H1 (cell line): ENCODE results near the gene DIP2B. TPM values are rescaled to one million over a fixed set of nuclear protein-coding genes. Genes with fewer than 3 reads are reported as not detected.
"Not testable (repeated sequence)": the region's sequence is repeated elsewhere in the genome, so short reads cannot be mapped to it uniquely, and the experiment has no call there.

Experiments used
- CTCF ChIA-PET: fragments of 300-600 bp; sonication (Branson Sonifier 250); formaldehyde crosslinking; loops from one replicate; lab custom pipeline; 2021; ENCODE audit not compliant: partially characterized antibody; lab: Charles Lee
- POLR2A ChIA-PET: fragments of 300-600 bp; sonication (Branson Sonifier 250); formaldehyde crosslinking; loops from one replicate; lab custom pipeline; 2021; ENCODE audit warnings: inconsistent platforms; ENCODE audit not compliant: partially characterized antibody; lab: Charles Lee
- DNase-seq, 2 experiments: peaks; one replicate each; pipeline versions ENCODE4 v3.0.0 to v3.0.0-alpha.2; 2010 to 2022; ENCODE audit warnings: low spot score in 2 of 2, low read depth in 1 of 2, mixed read lengths in 1 of 2
- FAIRE-seq: peaks from 2 replicates; lab custom pipeline; 2011; peaks lifted over from hg19 to GRCh38; lab: Jason Lieb, UNC
- H2AFZ ChIP-seq: 2 replicates; pipeline ENCODE4 v1.8.1; 2012; ENCODE audit warnings: low read length, inconsistent platforms
- H2AK5ac ChIP-seq: 2 replicates; pipeline ENCODE4 v1.6.1; 2013; ENCODE audit warnings: low read depth, low read length
- H2BK120ac ChIP-seq: replicated peaks from 2 replicates; pipeline ENCODE3; 2013; ENCODE audit warnings: low read depth, low read length, inconsistent platforms
- H2BK12ac ChIP-seq: 2 replicates; pipeline ENCODE4 v1.6.1; 2013; ENCODE audit warnings: low read depth, low read length
- H2BK15ac ChIP-seq: 2 replicates; pipeline ENCODE4 v1.6.1; 2013; ENCODE audit warnings: low read length
- H2BK20ac ChIP-seq: 2 replicates; pipeline ENCODE4 v1.6.1; 2013; ENCODE audit warnings: low read length
- H2BK5ac ChIP-seq: 2 replicates; pipeline ENCODE4 v1.6.1; 2013; ENCODE audit warnings: low read depth, low read length
- H3K14ac ChIP-seq: 2 replicates; pipeline ENCODE4 v1.6.1; 2013; ENCODE audit warnings: inconsistent platforms; ENCODE audit not compliant: insufficient read length
- H3K18ac ChIP-seq: 2 replicates; pipeline ENCODE4 v1.6.1; 2013; ENCODE audit warnings: low read length; ENCODE audit errors: extremely low read depth
- H3K23ac ChIP-seq: 2 replicates; pipeline ENCODE4 v1.6.1; 2013; ENCODE audit warnings: inconsistent platforms; ENCODE audit not compliant: insufficient read length
- H3K23me2 ChIP-seq: 2 replicates; pipeline ENCODE4 v1.6.1; 2013; ENCODE audit warnings: low read depth, low read length
- H3K27ac ChIP-seq: 2 replicates; pipeline ENCODE4 v1.6.1; 2011; ENCODE audit warnings: low read depth, low read length, inconsistent platforms
- H3K27me3 ChIP-seq, 4 experiments: replicated peaks in 1 of 4; 1 replicate in 1 of 4; 2 replicates in 3 of 4; pipeline versions ENCODE4 v1.6.1 to v1.8.1; 2011 to 2013; ENCODE audit warnings: low read length in 3 of 4, mild to moderate bottlenecking in 3 of 4, inconsistent platforms in 2 of 4, mixed read lengths in 2 of 4, moderate library complexity in 1 of 4; ENCODE audit not compliant: control insufficient read depth in 3 of 4, insufficient read depth in 3 of 4; ENCODE audit errors: extremely low read depth in 1 of 4
- H3K36me3 ChIP-seq, 4 experiments: 2 replicates each; pipeline versions ENCODE4 v1.6.1 to v1.8.1; 2011 to 2013; ENCODE audit warnings: mild to moderate bottlenecking in 4 of 4, low read length in 3 of 4, moderate library complexity in 2 of 4, control low read depth in 1 of 4, inconsistent platforms in 1 of 4; ENCODE audit not compliant: insufficient read depth in 4 of 4, control insufficient read depth in 2 of 4
- H3K4ac ChIP-seq: replicated peaks from 2 replicates; pipeline ENCODE3; 2013; ENCODE audit warnings: low read length, low read depth, mixed read lengths, inconsistent platforms; ENCODE audit not compliant: insufficient read length
- H3K4me1 ChIP-seq, 4 experiments: replicated peaks in 1 of 4; 1 replicate in 1 of 4; 2 replicates in 3 of 4; pipeline versions ENCODE4 v1.6.1 to v1.8.1; 2011 to 2013; ENCODE audit warnings: low read length in 3 of 4, inconsistent platforms in 2 of 4, mixed read lengths in 1 of 4; ENCODE audit not compliant: insufficient read depth in 4 of 4, control insufficient read depth in 3 of 4
- H3K4me2 ChIP-seq, 2 experiments: 2 replicates each; pipeline versions ENCODE4 v1.6.1 to v1.8.1; 2011 to 2013; ENCODE audit warnings: low read depth in 2 of 2, low read length in 2 of 2, control low read depth in 1 of 2, inconsistent platforms in 1 of 2, mild to moderate bottlenecking in 1 of 2; ENCODE audit not compliant: insufficient read depth in 1 of 2
- H3K4me3 ChIP-seq, 4 experiments: fragments of 200-600, 300-600 bp in 1 of 4; sonication (generic), shearing (Covaris generic), sonication (Bioruptor Twin) in 1 of 4; 2 replicates each; pipeline versions ENCODE4 v1.5.1 to v1.8.1; 2011 to 2016; ENCODE audit warnings: low read length in 4 of 4, low read depth in 3 of 4, control low read depth in 2 of 4, inconsistent platforms in 2 of 4, mild to moderate bottlenecking in 2 of 4, mixed read lengths in 1 of 4, moderate library complexity in 1 of 4; ENCODE audit not compliant: insufficient read depth in 2 of 4; ENCODE audit errors: extremely low read depth in 1 of 4
- H3K56ac ChIP-seq: replicated peaks from 2 replicates; pipeline ENCODE3; 2013; ENCODE audit warnings: low read depth, mild to moderate bottlenecking, mixed read lengths, low read length, inconsistent platforms; ENCODE audit not compliant: insufficient read length
- H3K79me1 ChIP-seq: 2 replicates; pipeline ENCODE4 v1.6.1; 2013; ENCODE audit warnings: low read depth, low read length, control low read depth
- H3K79me2 ChIP-seq, 2 experiments: 2 replicates each; pipeline versions ENCODE4 v1.6.1 to v1.8.1; 2012 to 2013; ENCODE audit warnings: low read length in 2 of 2, mild to moderate bottlenecking in 2 of 2, inconsistent platforms in 1 of 2; ENCODE audit not compliant: insufficient read depth in 2 of 2, control insufficient read depth in 1 of 2
- H3K9ac ChIP-seq, 4 experiments: replicated peaks in 1 of 4; 1 replicate in 1 of 4; 2 replicates in 3 of 4; pipeline versions ENCODE4 v1.6.1 to v1.8.1; 2011 to 2013; ENCODE audit warnings: low read depth in 3 of 4, low read length in 3 of 4, control low read depth in 2 of 4, mild to moderate bottlenecking in 2 of 4, moderate library complexity in 2 of 4, inconsistent platforms in 1 of 4; ENCODE audit errors: extremely low read depth in 1 of 4
- H3K9me3 ChIP-seq, 2 experiments: 2 replicates each; pipeline versions ENCODE4 v1.6.1 to v1.8.1; 2012 to 2013; ENCODE audit warnings: mild to moderate bottlenecking in 2 of 2, moderate library complexity in 2 of 2, control low read depth in 1 of 2, inconsistent platforms in 1 of 2, low read depth in 1 of 2, low read length in 1 of 2, mixed read lengths in 1 of 2; ENCODE audit not compliant: insufficient read depth in 2 of 2
- H4K20me1 ChIP-seq, 2 experiments: replicated peaks in 1 of 2; 2 replicates each; pipeline versions ENCODE3 to v1.8.1; 2011 to 2013; ENCODE audit warnings: inconsistent platforms in 2 of 2, low read length in 2 of 2, mild to moderate bottlenecking in 1 of 2; ENCODE audit not compliant: insufficient read depth in 2 of 2, control insufficient read depth in 1 of 2
- H4K5ac ChIP-seq: 2 replicates; pipeline ENCODE4 v1.6.1; 2013; ENCODE audit warnings: low read length, low read depth, mixed read lengths, inconsistent platforms; ENCODE audit not compliant: insufficient read length
- H4K8ac ChIP-seq: 2 replicates; pipeline ENCODE4 v1.8.0; 2013; ENCODE audit warnings: mild to moderate bottlenecking, moderate library complexity, low read length, inconsistent platforms; ENCODE audit not compliant: insufficient read depth; ENCODE audit errors: extremely low read depth
- H4K91ac ChIP-seq: replicated peaks from 2 replicates; pipeline ENCODE3; 2013; ENCODE audit warnings: low read length, mixed read lengths, inconsistent platforms; ENCODE audit not compliant: insufficient read length
- WGBS, 2 experiments: shearing (Covaris generic) in 1 of 2; methylation state at CpG; one replicate each; pipeline versions ENCODE4 v1.1.6 to v1.1.7; 2013 to 2015; ENCODE audit warnings: low lambda C conversion rate in 2 of 2, mixed read lengths in 2 of 2, inconsistent platforms in 1 of 2, low coverage in 1 of 2, missing lambda C conversion rate in 1 of 2; ENCODE audit not compliant: insufficient replicate concordance in 2 of 2, insufficient coverage in 1 of 2, insufficient read length in 1 of 2; ENCODE audit errors: extremely low coverage in 1 of 2, missing lambda C conversion rate in 1 of 2; 5-methylcytosine and 5-hydroxymethylcytosine counted together
- polyA plus RNA-seq, 7 experiments: library from polyadenylated mRNA; depleted of rRNA in 3 of 7; stranded (reverse) in 5 of 7; unstranded in 2 of 7; fragments of >200 nt in 5 of 7; fragments of 200-250 nt in 2 of 7; gene quantifications; 1 replicate in 5 of 7; 2 replicates in 1 of 7; 4 replicates in 1 of 7; pipeline versions ENCODE4 v1.2.1 to v1.2.3, GENCODE V29; 2011 to 2013; ENCODE audit warnings: missing spikeins in 2 of 7, mixed read lengths in 2 of 7
- total RNA-seq: library from RNA; stranded (reverse); fragmentation: NEBNext Ultra II Directional; extraction: Animal tissue kit (Norgen Biotek cat#: 25700); gene quantifications from 2 replicates; pipeline ENCODE4 v1.2.1, GENCODE V29; 2021

Gene DIP2B
- total and polyA plus RNA-seq, 2 of the 8 experiments (the other 6 are each of a cell fraction or from before 2014, with no cell fraction given) = 11.1 to 29.6 TPM

GRCh38 chr12:50556796-50557195 is 52.0 kb downstream of the DIP2B start:
- H3K9me3 ChIP-seq, H3K4me3 ChIP-seq, H2BK12ac ChIP-seq, H3K27ac ChIP-seq, H3K36me3 ChIP-seq, H2BK15ac ChIP-seq, H3K14ac ChIP-seq, FAIRE-seq, H3K4ac ChIP-seq, H4K20me1 ChIP-seq, H3K23ac ChIP-seq, H4K5ac ChIP-seq, H3K4me2 ChIP-seq, H3K23me2 ChIP-seq, H4K8ac ChIP-seq, H2AK5ac ChIP-seq, CTCF ChIA-PET, H3K9ac ChIP-seq, H3K18ac ChIP-seq, H2BK20ac ChIP-seq, H3K27me3 ChIP-seq, H2AFZ ChIP-seq, H4K91ac ChIP-seq, H3K56ac ChIP-seq, H3K4me1 ChIP-seq, H2BK5ac ChIP-seq, POLR2A ChIA-PET, DNase-seq, H2BK120ac ChIP-seq: not testable (repeated sequence)
- peaks cover 0 to 53% of the 10 kb centered on the region in 2 experiments; a peak in 2 of 4 replicates for H3K79me2 ChIP-seq
- peaks cover 11% of the 10 kb centered on the region for H3K79me1 ChIP-seq
- 91% methylated on average over 7 of the region's 7 CpGs; no CpG with 5 or more reads in 1 of the 2 experiments for WGBS, 2 experiments
